Hepatocyte (in vitro differentiated cells): Measurements from ENCODE around the gene PRSS38. TPM values are rescaled to one million over a fixed set of nuclear protein-coding genes. Genes with fewer than 3 reads are reported as not detected.

Experiments used
- DNase-seq: peaks from one replicate; pipeline ENCODE4 v3.0.0-alpha.2; 2016; ENCODE audit warnings: low spot score
- H2AFZ ChIP-seq: fragments of 200-600 bp; sonication (generic); 2 replicates; pipeline ENCODE4 v1.6.0; 2016; ENCODE audit warnings: antibody characterized with exemption, mild to moderate bottlenecking
- H3K27ac ChIP-seq: fragments of 200-600 bp; sonication (generic); 2 replicates; pipeline ENCODE4 v1.5.1; 2016; ENCODE audit warnings: mild to moderate bottlenecking
- H3K27me3 ChIP-seq: fragments of 200-600 bp; sonication (generic); 2 replicates; pipeline ENCODE4 v1.6.1; 2016
- H3K36me3 ChIP-seq: fragments of 200-600 bp; sonication (generic); replicated peaks from 2 replicates; pipeline ENCODE4 v1.5.1; 2016; ENCODE audit warnings: low read depth; ENCODE audit not compliant: insufficient read depth
- H3K4me1 ChIP-seq: fragments of 200-600 bp; sonication (generic); 2 replicates; pipeline ENCODE4 v1.5.1; 2016; ENCODE audit warnings: mild to moderate bottlenecking, moderate library complexity; ENCODE audit not compliant: insufficient read depth
- H3K4me2 ChIP-seq: fragments of 200-600 bp; sonication (generic); 2 replicates; pipeline ENCODE4 v1.6.0; 2016
- H3K4me3 ChIP-seq: fragments of 200-600 bp; sonication (generic); 2 replicates; pipeline ENCODE4 v1.5.1; 2016; ENCODE audit warnings: mild to moderate bottlenecking
- H3K79me2 ChIP-seq: fragments of 200-600 bp; sonication (generic); 2 replicates; pipeline ENCODE4 v1.6.0; 2017; ENCODE audit warnings: mild to moderate bottlenecking
- H3K9me2 ChIP-seq: fragments of 200-600 bp; sonication (generic); replicated peaks from 2 replicates; pipeline ENCODE4 v1.6.0; 2017; ENCODE audit warnings: mild to moderate bottlenecking; ENCODE audit not compliant: insufficient read depth
- H3K9me3 ChIP-seq: fragments of 200-600 bp; sonication (generic); 2 replicates; pipeline ENCODE4 v1.5.1; 2016; ENCODE audit warnings: low read depth, mild to moderate bottlenecking
- H4K20me1 ChIP-seq: fragments of 200-600 bp; sonication (generic); 2 replicates; pipeline ENCODE4 v1.6.0; 2016; ENCODE audit warnings: mild to moderate bottlenecking; ENCODE audit not compliant: insufficient read depth, poor library complexity, severe bottlenecking
- EZH2 ChIP-seq: fragments of 200-600 bp; sonication (generic); IDR thresholded peaks from 2 replicates; pipeline ENCODE4 v1.6.1; 2016; ENCODE audit warnings: antibody characterized with exemption, mild to moderate bottlenecking, borderline replicate concordance
- EZH2phosphoT487 ChIP-seq: fragments of 200-600 bp; sonication (generic); IDR thresholded peaks from one replicate; pipeline ENCODE4 v1.6.1; 2018; ENCODE audit warnings: antibody characterized with exemption, mild to moderate bottlenecking, low read depth, moderate library complexity; ENCODE audit not compliant: unreplicated experiment, severe bottlenecking
- WGBS: methylation state at CpG from one replicate; pipeline ENCODE4 v1.1.6; 2016; ENCODE audit warnings: low lambda C conversion rate; ENCODE audit errors: missing lambda C conversion rate; 5-methylcytosine and 5-hydroxymethylcytosine counted together
- polyA plus RNA-seq: library from polyadenylated mRNA; unstranded; fragments of >200 nt; fragmentation: Nextera tagmentation; extraction: Ambion mirVana; gene quantifications from 2 replicates; pipeline ENCODE4 v1.2.1, GENCODE V29; 2016
- total RNA-seq: library from RNA; depleted of rRNA; stranded (reverse); fragments of >200 nt; gene quantifications from 2 replicates; pipeline ENCODE4 v1.2.3, GENCODE V29; 2014
- TF ChIP-seq, protein P1 (sequence below): fragments of 200-600 bp; sonication (generic); IDR thresholded peaks from 2 replicates; pipeline ENCODE4 v1.5.1; 2016; ENCODE audit warnings: antibody characterized with exemption, mild to moderate bottlenecking; ENCODE audit not compliant: poor library complexity

PRSS38 gene
- total and polyA plus RNA-seq, 2 experiments from 2014 or later: not detected

DNA sequence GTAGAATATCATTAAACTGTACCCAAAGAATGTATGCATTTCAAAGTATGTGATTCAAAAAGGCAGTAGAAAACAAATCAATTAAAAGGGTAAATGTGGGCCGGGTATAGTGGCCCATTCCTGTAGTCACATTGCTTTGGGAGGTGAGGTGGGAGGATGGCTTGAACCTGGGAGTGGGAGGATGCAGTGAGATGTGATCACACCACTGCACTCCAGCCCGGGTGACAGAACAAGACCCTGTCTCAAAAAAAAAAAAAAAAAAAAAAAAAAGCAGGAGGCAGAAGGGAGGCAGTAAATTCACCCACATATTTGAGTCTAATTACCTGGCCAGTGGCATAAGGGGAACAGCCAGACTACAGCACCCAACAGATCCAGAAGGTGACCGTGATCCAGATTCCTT, 17.9 kb upstream of the PRSS38 start:
- Histone ChIP-seq H4K20me1 (no peaks in the 10 kb centered on the region), H3K27me3 (no peaks in the 10 kb centered on the region), H3K9me3 (no peaks in the 10 kb centered on the region), H3K27ac (no peak overlapping the region), H3K36me3 (no peaks in the 10 kb centered on the region), H3K79me2 (no peaks in the 10 kb centered on the region), H3K9me2 (no peaks in the 10 kb centered on the region), H3K4me2 (no peak overlapping the region), H2AFZ (no peak overlapping the region), H3K4me3 (no peak overlapping the region), H3K4me1 (peaks cover 18% of the 10 kb centered on the region)
- no peak for DNase-seq
- no peak for TF ChIP-seq EZH2phosphoT487
- TF ChIP-seq EZH2: no peak
- TF ChIP-seq, protein P1, sequence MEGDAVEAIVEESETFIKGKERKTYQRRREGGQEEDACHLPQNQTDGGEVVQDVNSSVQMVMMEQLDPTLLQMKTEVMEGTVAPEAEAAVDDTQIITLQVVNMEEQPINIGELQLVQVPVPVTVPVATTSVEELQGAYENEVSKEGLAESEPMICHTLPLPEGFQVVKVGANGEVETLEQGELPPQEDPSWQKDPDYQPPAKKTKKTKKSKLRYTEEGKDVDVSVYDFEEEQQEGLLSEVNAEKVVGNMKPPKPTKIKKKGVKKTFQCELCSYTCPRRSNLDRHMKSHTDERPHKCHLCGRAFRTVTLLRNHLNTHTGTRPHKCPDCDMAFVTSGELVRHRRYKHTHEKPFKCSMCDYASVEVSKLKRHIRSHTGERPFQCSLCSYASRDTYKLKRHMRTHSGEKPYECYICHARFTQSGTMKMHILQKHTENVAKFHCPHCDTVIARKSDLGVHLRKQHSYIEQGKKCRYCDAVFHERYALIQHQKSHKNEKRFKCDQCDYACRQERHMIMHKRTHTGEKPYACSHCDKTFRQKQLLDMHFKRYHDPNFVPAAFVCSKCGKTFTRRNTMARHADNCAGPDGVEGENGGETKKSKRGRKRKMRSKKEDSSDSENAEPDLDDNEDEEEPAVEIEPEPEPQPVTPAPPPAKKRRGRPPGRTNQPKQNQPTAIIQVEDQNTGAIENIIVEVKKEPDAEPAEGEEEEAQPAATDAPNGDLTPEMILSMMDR: no peak
- WGBS: 94% methylated on average over 3 of the region's 3 CpGs

DNA sequence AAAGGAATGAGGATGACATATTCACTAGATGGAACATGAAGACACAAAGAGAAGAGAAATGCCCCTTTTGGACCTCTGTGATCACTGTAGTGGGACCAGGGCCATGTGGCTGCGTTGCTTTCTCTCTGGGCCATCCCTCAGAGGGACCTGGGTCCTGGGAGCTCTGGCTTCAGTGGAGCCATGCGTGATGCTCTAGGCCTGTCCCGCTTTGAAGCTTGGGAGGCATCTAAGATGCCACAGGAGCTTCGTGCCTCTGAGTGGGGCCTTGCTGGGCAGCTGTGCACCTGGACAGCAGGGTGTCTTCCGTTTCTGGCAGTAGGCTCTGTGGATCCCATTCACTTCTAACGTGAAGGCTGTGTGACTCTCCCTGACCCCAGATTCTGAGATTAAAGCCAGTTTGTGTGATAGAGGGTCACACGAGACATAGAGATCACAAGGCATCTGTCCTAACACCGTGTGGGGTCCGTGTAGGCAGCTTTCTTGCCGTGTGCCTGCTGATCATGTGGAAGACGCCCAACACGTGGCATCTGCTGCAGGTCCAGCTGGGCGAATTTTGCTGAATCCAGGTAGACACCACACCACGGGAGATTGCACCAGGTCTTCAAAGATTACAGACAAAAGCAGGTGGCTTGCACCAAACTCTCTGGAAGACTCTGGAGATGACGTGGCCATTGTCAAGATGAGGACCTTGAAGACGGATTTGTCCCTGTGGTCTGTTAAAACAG, 17.2 kb upstream of the PRSS38 start:
- Histone ChIP-seq H4K20me1 (no peaks in the 10 kb centered on the region), H3K36me3 (no peaks in the 10 kb centered on the region), H3K79me2 (no peaks in the 10 kb centered on the region), H3K27me3 (peaks cover 2% of the 10 kb centered on the region), H3K4me1 (peaks cover 17% of the 10 kb centered on the region), H3K9me2 (no peaks in the 10 kb centered on the region), H3K4me3 (no peak overlapping the region), H3K9me3 (no peaks in the 10 kb centered on the region), H3K4me2 (no peak overlapping the region), H2AFZ (no peak overlapping the region), H3K27ac (no peak overlapping the region)
- TF ChIP-seq EZH2: no peak
- 87% methylated on average over 16 of the region's 16 CpGs for WGBS
- no peak for DNase-seq

GRCh38 chr1:227799756-227800155, 15.7 kb upstream of the PRSS38 start:
- no peak overlapping the region for H3K4me2 ChIP-seq
- no peaks in the 10 kb centered on the region for H3K9me2 ChIP-seq
- DNase-seq: no peak
- H3K27me3 ChIP-seq: peaks cover 2% of the 10 kb centered on the region
- no peaks in the 10 kb centered on the region for H3K36me3 ChIP-seq
- H4K20me1 ChIP-seq: no peaks in the 10 kb centered on the region
- no peaks in the 10 kb centered on the region for H3K9me3 ChIP-seq
- no peak overlapping the region for H3K4me3 ChIP-seq
- H2AFZ ChIP-seq: no peak overlapping the region
- H3K79me2 ChIP-seq: no peaks in the 10 kb centered on the region
- H3K4me1 ChIP-seq: peaks cover 2% of the 10 kb centered on the region
- no peak for TF ChIP-seq EZH2phosphoT487
- 85% methylated on average over 1 of the region's 1 CpG for WGBS
- no peak overlapping the region for H3K27ac ChIP-seq

DNA sequence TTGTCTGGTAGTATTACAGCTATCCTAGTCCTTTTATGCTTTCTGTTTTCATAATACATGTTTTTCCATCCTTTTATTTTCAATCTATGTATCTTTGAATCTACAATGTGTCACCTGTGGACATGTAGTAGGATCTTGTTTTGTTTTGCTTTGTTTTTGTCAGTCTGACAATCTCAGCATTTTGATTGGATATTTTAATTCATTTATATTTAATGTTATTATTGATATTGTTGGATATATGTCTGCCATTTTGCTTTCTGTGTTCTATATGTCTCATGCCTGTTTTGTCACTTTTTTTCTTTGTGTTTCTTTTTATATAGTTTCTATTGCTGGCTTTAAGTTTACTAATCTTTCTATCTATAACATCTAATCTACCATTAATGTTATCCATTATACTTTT, 11.5 kb upstream of the PRSS38 start:
- TF ChIP-seq EZH2phosphoT487 (no peak), EZH2 (no peak)
- TF ChIP-seq, protein P1: no peak
- Histone ChIP-seq H3K36me3 (no peaks in the 10 kb centered on the region), H4K20me1 (no peaks in the 10 kb centered on the region)

More for the DNA sequence above, 11.5 kb upstream of the PRSS38 start:
- no peak overlapping the region for H3K27ac ChIP-seq
- H3K9me3 ChIP-seq: no peaks in the 10 kb centered on the region
- no peaks in the 10 kb centered on the region for H3K79me2 ChIP-seq
- H3K27me3 ChIP-seq: peaks cover 2% of the 10 kb centered on the region
- no peaks in the 10 kb centered on the region for H3K4me1 ChIP-seq
- no peak overlapping the region for H2AFZ ChIP-seq
- DNase-seq: no peak
- no peaks in the 10 kb centered on the region for H3K9me2 ChIP-seq
- no peak overlapping the region for H3K4me2 ChIP-seq
- no peak overlapping the region for H3K4me3 ChIP-seq
